Measurements from ENCODE around the gene CNGA3.
"Not testable (repeated sequence)": the region's sequence is repeated elsewhere in the genome, so short reads cannot be mapped to it uniquely, and the experiment has no call there.

Gene CNGA3

DNA sequence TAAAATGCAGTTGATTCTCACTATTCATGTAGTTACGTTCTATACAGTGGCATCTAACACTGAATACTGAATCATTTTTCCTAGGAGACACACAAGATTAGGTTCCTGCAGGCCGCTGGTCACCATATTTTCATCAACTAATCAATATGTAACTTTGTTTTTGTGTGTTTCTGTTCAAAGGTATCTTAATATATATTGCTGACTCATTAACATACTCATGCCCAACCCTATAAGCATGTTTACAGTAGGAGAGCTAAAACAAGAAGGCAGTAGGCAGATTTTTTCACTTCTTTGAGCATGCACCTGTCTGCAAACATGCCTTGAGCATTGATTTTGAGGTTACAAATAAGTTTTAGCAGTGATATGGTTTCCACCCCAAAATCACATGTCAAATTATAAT is 30.3 kb upstream of the CNGA3 start:
- 80% methylated on average over 1 of the region's 2 CpGs for whole genome bisulfite sequencing

DNA sequence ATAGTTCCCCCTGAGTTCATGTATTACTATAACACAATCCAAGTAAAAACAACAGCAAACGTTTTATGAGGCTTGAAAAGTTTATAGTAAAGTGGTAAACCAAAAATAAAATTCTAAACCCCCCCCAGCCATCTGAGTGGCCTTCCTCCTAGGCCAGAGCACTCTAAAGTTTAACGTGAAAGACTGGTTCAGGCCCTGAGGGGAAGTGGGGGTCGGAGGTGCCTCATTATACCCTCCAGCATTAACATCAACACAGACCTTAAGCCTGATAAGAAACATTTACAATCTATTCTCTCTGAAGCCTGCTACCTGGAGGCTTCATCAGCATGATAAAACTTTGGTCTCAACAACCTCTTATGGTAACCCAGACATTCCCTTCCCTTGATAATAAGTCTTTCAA is 29.0 kb upstream of the CNGA3 start:
- Histone ChIP-seq H3K9me3 (ENCODE audit: control insufficient read depth, low read length) (peaks cover 24% of the 10 kb centered on the region), H2BK15ac (ENCODE audit: low read depth, poor library complexity, severe bottlenecking) (no peak overlapping the region), H3K4me1 (ENCODE audit: control insufficient read depth, insufficient read depth, low read depth, low read length) (no peaks in the 10 kb centered on the region), H3K27ac (ENCODE audit: low read length, poor library complexity, severe bottlenecking) (no peak overlapping the region), H2AK5ac (ENCODE audit: low read length, severe bottlenecking) (no peak overlapping the region), H3K18ac (ENCODE audit: low read depth in 1 of 2, low read length in 2 of 2) (no peak overlapping the region), H3K9ac (ENCODE audit: low read length) (no peak overlapping the region), H3K4me3 (ENCODE audit: insufficient read depth in 1 of 2, low read depth in 1 of 2, low read length in 2 of 2) (no peak overlapping the region), H3K27me3 (ENCODE audit: control insufficient read depth in 1 of 2, insufficient read depth in 1 of 2, low read length in 2 of 2) (peaks cover 2 to 10% of the 10 kb centered on the region in 2 experiments), H3K4ac (ENCODE audit: low read depth in 1 of 2, low read length in 2 of 2) (no peak overlapping the region), H3K23ac (ENCODE audit: low read length in 2 of 2) (no peak overlapping the region), H2BK120ac (ENCODE audit: low read depth, low read length) (no peak overlapping the region), H2BK12ac (ENCODE audit: low read length in 2 of 2) (no peak overlapping the region), H4K91ac (ENCODE audit: low read length) (no peak overlapping the region), H3K14ac (ENCODE audit: low read length in 2 of 2) (no peak overlapping the region), H3K36me3 (ENCODE audit: control insufficient read depth in 1 of 2, insufficient read depth in 2 of 2, low read depth in 1 of 2, low read length in 2 of 2) (no peaks in the 10 kb centered on the region), H2BK5ac (ENCODE audit: low read depth, low read length, poor library complexity, severe bottlenecking) (no peak overlapping the region), H3K4me2 (ENCODE audit: low read length, poor library complexity, severe bottlenecking) (no peak overlapping the region), H4K8ac (ENCODE audit: low read length) (no peak overlapping the region), H3K79me1 (replicated peaks; ENCODE audit: low read length, poor library complexity, severe bottlenecking) (no peaks in the 10 kb centered on the region), H2AFZ (ENCODE audit: low read depth, low read length) (no peak overlapping the region)
- 26% methylated on average over 2 of the region's 3 CpGs for WGBS
- no peak for DNase-seq

More for the DNA sequence above, 30.3 kb upstream of the CNGA3 start:
- DNase-seq = no peak
- no peak overlapping the region for H3K4me2 ChIP-seq (ENCODE audit: low read length, poor library complexity, severe bottlenecking)
- H3K4me1 ChIP-seq (ENCODE audit: control insufficient read depth, insufficient read depth, low read depth, low read length) = no peaks in the 10 kb centered on the region
- no peak overlapping the region for H3K9ac ChIP-seq (ENCODE audit: low read length)
- H2BK120ac ChIP-seq (ENCODE audit: low read depth, low read length) = no peak overlapping the region
- peaks cover 14% of the 10 kb centered on the region for H3K9me3 ChIP-seq (ENCODE audit: control insufficient read depth, low read length)
- H2BK15ac ChIP-seq (ENCODE audit: low read depth, poor library complexity, severe bottlenecking) = no peak overlapping the region
- no peak overlapping the region for H2AFZ ChIP-seq (ENCODE audit: low read depth, low read length)
- H3K23ac ChIP-seq (ENCODE audit: low read length in 2 of 2) = no peak overlapping the region
- no peak overlapping the region for H4K91ac ChIP-seq (ENCODE audit: low read length)
- no peak overlapping the region for H3K4ac ChIP-seq (ENCODE audit: low read depth in 1 of 2, low read length in 2 of 2)
- H3K18ac ChIP-seq (ENCODE audit: low read depth in 1 of 2, low read length in 2 of 2) = no peak overlapping the region
- no peak overlapping the region for H2AK5ac ChIP-seq (ENCODE audit: low read length, severe bottlenecking)
- H4K8ac ChIP-seq (ENCODE audit: low read length) = no peak overlapping the region
- H2BK5ac ChIP-seq (ENCODE audit: low read depth, low read length, poor library complexity, severe bottlenecking) = no peak overlapping the region
- peaks cover 10 to 22% of the 10 kb centered on the region in 2 experiments for H3K27me3 ChIP-seq (ENCODE audit: control insufficient read depth in 1 of 2, insufficient read depth in 1 of 2, low read length in 2 of 2)
- no peak overlapping the region for H3K27ac ChIP-seq (ENCODE audit: low read length, poor library complexity, severe bottlenecking)
- H3K79me1 ChIP-seq (replicated peaks; ENCODE audit: low read length, poor library complexity, severe bottlenecking) = no peaks in the 10 kb centered on the region
- no peak overlapping the region for H2BK12ac ChIP-seq (ENCODE audit: low read length in 2 of 2)
- no peaks in the 10 kb centered on the region for H3K36me3 ChIP-seq (ENCODE audit: control insufficient read depth in 1 of 2, insufficient read depth in 2 of 2, low read depth in 1 of 2, low read length in 2 of 2)
- no peak overlapping the region for H3K4me3 ChIP-seq (ENCODE audit: insufficient read depth in 1 of 2, low read depth in 1 of 2, low read length in 2 of 2)
- H3K14ac ChIP-seq (ENCODE audit: low read length in 2 of 2) = no peak overlapping the region

DNA sequence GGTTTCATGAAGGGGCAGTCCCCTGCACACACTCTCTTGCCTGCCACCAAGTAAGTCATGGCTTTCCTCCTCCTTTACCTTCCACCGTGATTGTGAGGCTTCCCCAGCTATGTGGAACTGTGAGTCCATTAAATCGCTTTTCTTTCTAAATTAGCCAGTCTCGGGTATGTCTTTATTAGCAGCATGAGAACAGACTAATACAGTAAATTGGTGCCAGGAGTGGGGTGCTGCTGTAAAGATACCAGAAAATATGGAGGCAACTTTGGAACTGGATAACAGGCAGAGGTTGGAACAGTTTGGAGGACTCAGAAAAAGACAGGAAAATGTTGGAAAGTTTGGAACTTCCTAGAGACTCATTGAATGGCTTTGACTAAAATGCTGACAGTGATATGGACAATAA is 26.1 kb upstream of the CNGA3 start:
- H2BK120ac ChIP-seq (ENCODE audit: low read depth, low read length); H3K4me1 ChIP-seq (ENCODE audit: control insufficient read depth, insufficient read depth, low read depth, low read length); H3K9ac ChIP-seq (ENCODE audit: low read length); H3K4me2 ChIP-seq (ENCODE audit: low read length, poor library complexity, severe bottlenecking); H3K27ac ChIP-seq (ENCODE audit: low read length, poor library complexity, severe bottlenecking); H3K4me3 ChIP-seq (ENCODE audit: insufficient read depth in 1 of 2, low read depth in 1 of 2, low read length in 2 of 2); H2AFZ ChIP-seq (ENCODE audit: low read depth, low read length); DNase-seq; H3K14ac ChIP-seq (ENCODE audit: low read length in 2 of 2); H4K91ac ChIP-seq (ENCODE audit: low read length); H4K8ac ChIP-seq (ENCODE audit: low read length); H2BK12ac ChIP-seq (ENCODE audit: low read length in 2 of 2); H2BK15ac ChIP-seq (ENCODE audit: low read depth, poor library complexity, severe bottlenecking); H3K27me3 ChIP-seq (ENCODE audit: control insufficient read depth in 1 of 2, insufficient read depth in 1 of 2, low read length in 2 of 2); H3K18ac ChIP-seq (ENCODE audit: low read depth in 1 of 2, low read length in 2 of 2); H2AK5ac ChIP-seq (ENCODE audit: low read length, severe bottlenecking); H3K36me3 ChIP-seq (ENCODE audit: control insufficient read depth in 1 of 2, insufficient read depth in 2 of 2, low read depth in 1 of 2, low read length in 2 of 2); H2BK5ac ChIP-seq (ENCODE audit: low read depth, low read length, poor library complexity, severe bottlenecking); H3K79me1 ChIP-seq (replicated peaks; ENCODE audit: low read length, poor library complexity, severe bottlenecking); H3K4ac ChIP-seq (ENCODE audit: low read depth in 1 of 2, low read length in 2 of 2); H3K23ac ChIP-seq (ENCODE audit: low read length in 2 of 2): not testable (repeated sequence)
- WGBS = 90% methylated on average over 3 of the region's 3 CpGs
- peaks cover 37% of the 10 kb centered on the region for H3K9me3 ChIP-seq (ENCODE audit: control insufficient read depth, low read length)

DNA sequence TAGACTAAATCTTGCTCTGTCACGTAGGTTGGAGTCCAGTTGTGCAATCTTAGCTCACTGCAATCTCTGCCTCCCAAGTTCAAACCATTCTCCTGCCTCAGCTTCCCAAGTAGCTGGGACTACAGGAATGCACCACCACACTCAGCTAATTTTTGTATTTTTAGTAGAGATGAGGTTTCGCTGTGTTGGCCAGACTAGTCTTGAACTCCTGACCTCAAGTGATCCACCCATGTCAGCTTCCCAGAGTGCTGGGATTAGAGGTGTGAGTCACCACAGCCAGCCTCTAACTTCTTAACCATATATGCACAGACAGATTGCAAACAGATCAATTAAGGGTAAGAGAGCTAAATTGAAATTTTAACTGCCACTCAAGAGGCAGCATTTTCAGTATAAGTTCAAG is 22.1 kb upstream of the CNGA3 start:
- Histone ChIP-seq H2AFZ (ENCODE audit: low read depth, low read length) (no peak overlapping the region), H2BK120ac (ENCODE audit: low read depth, low read length) (no peak overlapping the region), H3K4me2 (ENCODE audit: low read length, poor library complexity, severe bottlenecking) (no peak overlapping the region), H4K8ac (ENCODE audit: low read length) (no peak overlapping the region), H3K14ac (ENCODE audit: low read length in 2 of 2) (no peak overlapping the region), H3K4me3 (ENCODE audit: insufficient read depth in 1 of 2, low read depth in 1 of 2, low read length in 2 of 2) (no peak overlapping the region), H4K91ac (ENCODE audit: low read length) (no peak overlapping the region), H2BK12ac (ENCODE audit: low read length in 2 of 2) (no peak overlapping the region), H2BK15ac (ENCODE audit: low read depth, poor library complexity, severe bottlenecking) (no peak overlapping the region), H3K27me3 (ENCODE audit: control insufficient read depth in 1 of 2, insufficient read depth in 1 of 2, low read length in 2 of 2) (no peaks in the 10 kb centered on the region), H3K9me3 (ENCODE audit: control insufficient read depth, low read length) (peaks cover 39% of the 10 kb centered on the region), H2AK5ac (ENCODE audit: low read length, severe bottlenecking) (no peak overlapping the region), H3K9ac (ENCODE audit: low read length) (no peak overlapping the region), H3K27ac (ENCODE audit: low read length, poor library complexity, severe bottlenecking) (no peak overlapping the region), H3K4me1 (ENCODE audit: control insufficient read depth, insufficient read depth, low read depth, low read length) (no peaks in the 10 kb centered on the region), H2BK5ac (ENCODE audit: low read depth, low read length, poor library complexity, severe bottlenecking) (no peak overlapping the region), H3K18ac (ENCODE audit: low read depth in 1 of 2, low read length in 2 of 2) (no peak overlapping the region), H3K23ac (ENCODE audit: low read length in 2 of 2) (no peak overlapping the region), H3K4ac (ENCODE audit: low read depth in 1 of 2, low read length in 2 of 2) (no peak overlapping the region), H3K36me3 (ENCODE audit: control insufficient read depth in 1 of 2, insufficient read depth in 2 of 2, low read depth in 1 of 2, low read length in 2 of 2) (no peaks in the 10 kb centered on the region), H3K79me1 (replicated peaks; ENCODE audit: low read length, poor library complexity, severe bottlenecking) (no peaks in the 10 kb centered on the region)
- 100% methylated on average over 1 of the region's 2 CpGs for WGBS
- peak; percentile 44 for DNase-seq
